ENCODE data around the gene GPR176.

Gene GPR176

GRCh38 chr15:39919748-39920509, at the start of gene GPR176:
Gene GPR176, minus strand, starts transcription at chr15:39920266. Its CDS starts 240 bp downstream, at chr15:39920026.
- DNase-seq (ENCODE audit: low spot score), result peak; percentile 2

GRCh38 chr15:39969002-39969394, 48.9 kb upstream of the GPR176 start:
- DNase-seq (ENCODE audit: low spot score), result no peak

GRCh38 chr15:39968273-39969001, 48.4 kb upstream of the GPR176 start:
- no peak for DNase-seq (ENCODE audit: low spot score)

- DNase-seq (ENCODE audit: low spot score), result no peak
Measured at GRCh38 chr15:39966521-39966920, 46.5 kb upstream of the GPR176 start.

GRCh38 chr15:39963786-39964185, 43.7 kb upstream of the GPR176 start:
- DNase-seq (ENCODE audit: low spot score), result no peak

GRCh38 chr15:39961051-39961450, 41.0 kb upstream of the GPR176 start:
- no peak for DNase-seq (ENCODE audit: low spot score)

- DNase-seq (ENCODE audit: low spot score), result no peak
Measured at GRCh38 chr15:39960411-39960810, 40.3 kb upstream of the GPR176 start.

GRCh38 chr15:39959411-39959810, 39.3 kb upstream of the GPR176 start:
- DNase-seq (ENCODE audit: low spot score), result no peak

- no peak for DNase-seq (ENCODE audit: low spot score)
Measured at GRCh38 chr15:39957481-39957880, 37.4 kb upstream of the GPR176 start.

- DNase-seq (ENCODE audit: low spot score), result no peak
Measured at GRCh38 chr15:39953521-39953920, 33.5 kb upstream of the GPR176 start.

GRCh38 chr15:39951561-39951960, 31.5 kb upstream of the GPR176 start:
- no peak for DNase-seq (ENCODE audit: low spot score)

- DNase-seq (ENCODE audit: low spot score), result no peak
Measured at GRCh38 chr15:39948817-39949216, 28.8 kb upstream of the GPR176 start.

- DNase-seq (ENCODE audit: low spot score), result no peak
Measured at GRCh38 chr15:39947401-39948197, 27.5 kb upstream of the GPR176 start.

- DNase-seq (ENCODE audit: low spot score), result no peak
Measured at GRCh38 chr15:39946862-39947261, 26.8 kb upstream of the GPR176 start.

GRCh38 chr15:39944726-39945125, 24.7 kb upstream of the GPR176 start:
- DNase-seq (ENCODE audit: low spot score), result no peak

- no peak for DNase-seq (ENCODE audit: low spot score)
Measured at GRCh38 chr15:39942753-39943150, 22.7 kb upstream of the GPR176 start.

GRCh38 chr15:39942101-39942752, 22.2 kb upstream of the GPR176 start:
- no peak for DNase-seq (ENCODE audit: low spot score)

- no peak for DNase-seq (ENCODE audit: low spot score)
Measured at GRCh38 chr15:39939487-39940452, 19.7 kb upstream of the GPR176 start.

- no peak for DNase-seq (ENCODE audit: low spot score)
Measured at GRCh38 chr15:39937696-39938095, 17.6 kb upstream of the GPR176 start.

GRCh38 chr15:39936681-39937080, 16.6 kb upstream of the GPR176 start:
- DNase-seq (ENCODE audit: low spot score), result no peak

- DNase-seq (ENCODE audit: low spot score), result no peak
Measured at GRCh38 chr15:39936187-39936586, 16.1 kb upstream of the GPR176 start.
